SK-N-SH (cell line): ENCODE results near the gene LRP1-AS. TPM values are rescaled to one million over a fixed set of nuclear protein-coding genes. Genes with fewer than 3 reads are reported as not detected.

ENCODE experiments used
- CTCF ChIA-PET: fragments of 300-600, 350-600 bp; formaldehyde crosslinking; extraction: SDS; loops from one replicate; lab custom pipeline; 2021; lab: Yijun Ruan, JAX
- POLR2A ChIA-PET: fragments of 350-600 bp; sonication (Branson Sonifier 250); formaldehyde crosslinking; extraction: SDS; loops from one replicate; lab custom pipeline; 2020; ENCODE audit warnings: antibody characterized with exemption, inconsistent platforms; lab: Yijun Ruan, JAX
- DNase-seq: peaks from one replicate; pipeline ENCODE4 v3.0.0; 2012
- H2AFZ ChIP-seq: fragments of 200-600 bp; sonication (generic); 2 replicates; pipeline ENCODE4 v1.8.1; 2016; ENCODE audit warnings: antibody characterized with exemption, mild to moderate bottlenecking, low read depth
- H3F3A ChIP-seq: fragments of 200-600 bp; sonication (generic); replicated peaks from 2 replicates; pipeline ENCODE3; 2016; ENCODE audit warnings: antibody characterized with exemption, mild to moderate bottlenecking; ENCODE audit not compliant: insufficient read depth
- H3K27ac ChIP-seq, 2 experiments: fragments of 200-500 bp in 1 of 2; fragments of 200-600 bp in 1 of 2; sonication (Bioruptor generic) in 1 of 2; sonication (generic), shearing (Covaris generic) in 1 of 2; 2 replicates each; pipeline versions ENCODE4 v1.5.1 to v1.6.1; 2014 to 2016; ENCODE audit warnings: low read depth in 2 of 2, inconsistent platforms in 1 of 2, low read length in 1 of 2, mild to moderate bottlenecking in 1 of 2, mixed read lengths in 1 of 2
- H3K27me3 ChIP-seq: fragments of 200-600 bp; sonication (generic), shearing (Covaris generic); 2 replicates; pipeline ENCODE4 v1.6.1; 2016; ENCODE audit warnings: mixed run types; ENCODE audit not compliant: insufficient read depth
- H3K36me3 ChIP-seq, 2 experiments: fragments of 200-500 bp in 1 of 2; fragments of 200-600 bp in 1 of 2; sonication (Bioruptor generic) in 1 of 2; sonication (generic) in 1 of 2; replicated peaks in 1 of 2; 2 replicates each; pipeline versions ENCODE3 to v1.5.1; 2014 to 2016; ENCODE audit warnings: low read length in 1 of 2, mild to moderate bottlenecking in 1 of 2; ENCODE audit not compliant: insufficient read depth in 2 of 2, control insufficient read depth in 1 of 2
- H3K4me1 ChIP-seq, 2 experiments: fragments of 200-500 bp in 1 of 2; fragments of 200-600 bp in 1 of 2; sonication (Bioruptor generic) in 1 of 2; sonication (generic), shearing (Covaris generic) in 1 of 2; 2 replicates each; pipeline versions ENCODE4 v1.5.1 to v1.6.1; 2014 to 2016; ENCODE audit warnings: low read depth in 1 of 2, low read length in 1 of 2, mixed run types in 1 of 2; ENCODE audit not compliant: insufficient read depth in 2 of 2, control insufficient read depth in 1 of 2
- H3K4me2 ChIP-seq: fragments of 200-600 bp; sonication (generic), shearing (Covaris generic); 2 replicates; pipeline ENCODE4 v1.6.1; 2017; ENCODE audit warnings: mixed run types
- H3K4me3 ChIP-seq, 2 experiments: fragments of 200-500 bp in 1 of 2; fragments of 200-600 bp in 1 of 2; sonication (Bioruptor generic) in 1 of 2; sonication (generic), shearing (Covaris generic) in 1 of 2; 2 replicates each; pipeline versions ENCODE4 v1.5.1 to v1.8.1; 2014 to 2016; ENCODE audit warnings: low read depth in 2 of 2, inconsistent platforms in 1 of 2, low read length in 1 of 2, mild to moderate bottlenecking in 1 of 2, mixed read lengths in 1 of 2, moderate library complexity in 1 of 2
- H3K79me2 ChIP-seq: fragments of 200-600 bp; sonication (generic); 2 replicates; pipeline ENCODE4 v1.8.1; 2017; ENCODE audit warnings: mild to moderate bottlenecking; ENCODE audit not compliant: insufficient read depth
- H3K9ac ChIP-seq: fragments of 200-600 bp; sonication (generic); 2 replicates; pipeline ENCODE4 v1.6.1; 2017; ENCODE audit warnings: mixed run types
- H3K9me2 ChIP-seq: fragments of 200-600 bp; sonication (generic); 2 replicates; pipeline ENCODE4 v1.6.1; 2017; ENCODE audit warnings: mixed run types
- H3K9me3 ChIP-seq: fragments of 200-600 bp; sonication (generic); 2 replicates; pipeline ENCODE4 v1.6.1; 2017; ENCODE audit warnings: mixed run types, mild to moderate bottlenecking, moderate library complexity
- H4K20me1 ChIP-seq: fragments of 200-600 bp; sonication (generic); 2 replicates; pipeline ENCODE4 v1.6.1; 2017; ENCODE audit warnings: mild to moderate bottlenecking, mixed run types; ENCODE audit not compliant: insufficient read depth
- CHD2 ChIP-seq: fragments of 150-350 bp; IDR thresholded peaks from 2 replicates; pipeline ENCODE4 v1.6.1; 2018; ENCODE audit warnings: low read length; ENCODE audit not compliant: partially characterized antibody
- EP300 ChIP-seq, 2 experiments: IDR thresholded peaks; 2 replicates each; pipeline versions ENCODE4 v1.4.0 to v1.6.1; 2012; ENCODE audit warnings: borderline replicate concordance in 1 of 2, low read depth in 1 of 2, low read length in 1 of 2
- FOXJ3 ChIP-seq: sonication (generic); formaldehyde crosslinking; IDR thresholded peaks from 2 replicates; pipeline ENCODE4 v1.5.1; 2020; ENCODE audit warnings: mild to moderate bottlenecking, missing genetic modification reagents
- GABPA ChIP-seq: IDR thresholded peaks from 2 replicates; pipeline ENCODE4 v1.4.0; 2012; ENCODE audit warnings: low read depth, mild to moderate bottlenecking
- GATA2 ChIP-seq: sonication (generic); formaldehyde crosslinking; IDR thresholded peaks from 2 replicates; pipeline ENCODE4 v1.5.0; 2020; ENCODE audit warnings: mild to moderate bottlenecking, missing genetic modification reagents
- MEF2A ChIP-seq: IDR thresholded peaks from 2 replicates; pipeline ENCODE4 v1.4.0; 2012; ENCODE audit warnings: low read depth, borderline replicate concordance
- NFIC ChIP-seq: IDR thresholded peaks from 2 replicates; pipeline ENCODE4 v1.4.0; 2012; ENCODE audit warnings: borderline replicate concordance
- POLR2AphosphoS5 ChIP-seq: IDR thresholded peaks from 2 replicates; pipeline ENCODE4 v1.6.1; 2012; ENCODE audit warnings: low read depth, low read length
- RAD21 ChIP-seq: IDR thresholded peaks from 2 replicates; pipeline ENCODE4 v1.6.1; 2012; ENCODE audit warnings: mild to moderate bottlenecking, low read length
- RCOR1 ChIP-seq: fragments of 150-350 bp; IDR thresholded peaks from 2 replicates; pipeline ENCODE4 v1.6.1; 2017; ENCODE audit warnings: antibody characterized with exemption, low read length
- RXRA ChIP-seq: IDR thresholded peaks from 2 replicates; pipeline ENCODE4 v1.4.0; 2012; ENCODE audit warnings: low read depth, mild to moderate bottlenecking, borderline replicate concordance
- SMC3 ChIP-seq: IDR thresholded peaks from 2 replicates; pipeline ENCODE4 v1.6.1; 2012; ENCODE audit warnings: low read depth, low read length, improper control_type of control experiment
- TAF1 ChIP-seq: IDR thresholded peaks from 2 replicates; pipeline ENCODE4 v1.6.1; 2012; ENCODE audit warnings: low read depth, mild to moderate bottlenecking, low read length, moderate library complexity, borderline replicate concordance
- TEAD4 ChIP-seq: IDR thresholded peaks from 2 replicates; pipeline ENCODE4 v1.4.0; 2012; ENCODE audit warnings: mild to moderate bottlenecking, borderline replicate concordance; ENCODE audit not compliant: insufficient read depth
- WGBS: methylation state at CpG from one replicate; pipeline ENCODE4 v1.1.6; 2017; ENCODE audit warnings: low lambda C conversion rate; 5-methylcytosine and 5-hydroxymethylcytosine counted together
- polyA plus RNA-seq, 3 experiments: library from polyadenylated mRNA; depleted of rRNA; stranded (reverse); fragments of >200 nt; gene quantifications; 2 replicates each; pipeline ENCODE4 v1.2.3, GENCODE V29; 2012
- TF ChIP-seq, protein P1 (sequence below): IDR thresholded peaks from 2 replicates; pipeline ENCODE4 v1.4.0; 2012; ENCODE audit warnings: low read depth
- TF ChIP-seq, protein P2 (sequence below): fragments of 150-350 bp; IDR thresholded peaks from 2 replicates; pipeline ENCODE4 v1.6.1; 2016; ENCODE audit warnings: mild to moderate bottlenecking, low read depth, low read length
- TF ChIP-seq, protein P3 (sequence below): IDR thresholded peaks from 2 replicates; pipeline ENCODE4 v1.4.0; 2012; ENCODE audit warnings: low read depth, borderline replicate concordance

Gene LRP1-AS
- polyA plus RNA-seq, 1 of the 3 experiments (the other 2 are of a cell fraction): not detected

DNA sequence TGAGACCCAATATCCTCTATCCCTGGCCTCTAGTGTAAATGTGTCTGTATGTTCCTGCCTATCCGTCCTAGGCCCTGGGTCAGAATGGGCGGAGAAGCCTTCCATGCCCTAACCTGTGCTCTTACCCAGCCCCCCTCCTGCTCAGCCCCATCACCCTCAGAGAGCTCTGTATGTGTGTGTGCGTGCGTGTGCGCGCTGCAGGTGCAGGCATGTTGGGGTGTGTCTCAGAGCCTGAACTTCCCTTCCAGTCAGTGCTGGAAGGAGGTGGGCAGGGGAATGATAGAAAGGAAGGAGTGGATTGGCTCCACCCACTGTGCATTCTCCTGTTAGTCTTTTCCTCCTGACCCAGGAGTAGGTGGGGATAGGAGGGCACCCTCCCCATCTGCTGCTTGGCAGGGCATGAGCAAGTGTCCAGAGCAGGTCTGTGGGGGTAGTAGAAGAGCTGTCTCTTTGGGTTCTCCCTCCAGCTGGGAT, 51.3 kb downstream of the LRP1-AS start:
- Histone ChIP-seq H3K27me3 (no peaks in the 10 kb centered on the region), H3K4me3 (no peak overlapping the region), H3K79me2 (peaks cover 18% of the 10 kb centered on the region), H3K9me3 (no peaks in the 10 kb centered on the region), H3K4me2 (no peak overlapping the region), H2AFZ (no peak overlapping the region), H3K36me3 (peaks cover 24 to 42% of the 10 kb centered on the region in 2 experiments), H4K20me1 (peaks cover 27% of the 10 kb centered on the region), H3F3A (peaks cover 5% of the 10 kb centered on the region), H3K27ac (peak overlapping the region in 1 of 2 experiments; percentile 43; a peak in 1 of 4 replicates), H3K9me2 (no peaks in the 10 kb centered on the region), H3K4me1 (peaks cover 4 to 12% of the 10 kb centered on the region in 2 experiments; a peak in 2 of 4 replicates), H3K9ac (no peak overlapping the region)
- DNase-seq: peak; percentile 10
- ChIA-PET CTCF (interaction anchor here (0.9 to 23.2 kb wide), 6 partner anchors 16 to 88 kb away, joined by 4 to 339 read pairs (median 8); partner anchors contain the start of genes NEMP1 and STAT6), POLR2A (interaction anchor here (1.3 kb wide), 1 partner anchor 17 kb away, joined by 3 read pairs; the partner anchor contains the start of gene NEMP1)
- WGBS: over 99% methylated on average over 6 of the region's 6 CpGs
- TF ChIP-seq EP300 (IDR thresholded peaks at IDR 0.05; ENCODE audit: borderline replicate concordance in 1 of 2, low read depth in 1 of 2, low read length in 1 of 2) (no peak), TAF1 (no peak), CHD2 (no peak), MEF2A (no peak), FOXJ3 (no peak), SMC3 (no peak), RAD21 (no peak), TEAD4 (no peak), POLR2AphosphoS5 (no peak), RXRA (no peak)
- TF ChIP-seq, protein P1, sequence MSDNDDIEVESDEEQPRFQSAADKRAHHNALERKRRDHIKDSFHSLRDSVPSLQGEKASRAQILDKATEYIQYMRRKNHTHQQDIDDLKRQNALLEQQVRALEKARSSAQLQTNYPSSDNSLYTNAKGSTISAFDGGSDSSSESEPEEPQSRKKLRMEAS: no peak

DNA sequence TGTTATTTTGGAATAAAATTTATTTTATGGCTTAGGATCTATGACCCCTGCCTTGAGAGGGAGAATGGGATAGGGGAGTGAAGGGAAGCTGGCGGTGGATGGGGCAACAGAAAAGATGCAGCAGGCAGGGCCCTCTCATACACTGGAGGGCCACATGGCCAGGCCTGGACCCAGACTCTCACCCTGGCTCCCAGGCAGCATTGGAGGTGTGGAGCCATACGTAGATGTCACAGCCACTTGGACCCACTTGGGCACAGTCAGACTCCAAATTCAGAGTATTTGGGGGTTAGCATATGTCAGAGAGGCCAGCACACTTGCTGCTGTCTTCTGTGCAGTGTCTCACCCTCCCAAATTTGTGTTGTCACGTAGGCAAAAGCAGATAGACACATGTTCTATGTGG, 52.0 kb downstream of the LRP1-AS start:
- no peak overlapping the region for H3K4me3 ChIP-seq
- TF ChIP-seq, protein P2, sequence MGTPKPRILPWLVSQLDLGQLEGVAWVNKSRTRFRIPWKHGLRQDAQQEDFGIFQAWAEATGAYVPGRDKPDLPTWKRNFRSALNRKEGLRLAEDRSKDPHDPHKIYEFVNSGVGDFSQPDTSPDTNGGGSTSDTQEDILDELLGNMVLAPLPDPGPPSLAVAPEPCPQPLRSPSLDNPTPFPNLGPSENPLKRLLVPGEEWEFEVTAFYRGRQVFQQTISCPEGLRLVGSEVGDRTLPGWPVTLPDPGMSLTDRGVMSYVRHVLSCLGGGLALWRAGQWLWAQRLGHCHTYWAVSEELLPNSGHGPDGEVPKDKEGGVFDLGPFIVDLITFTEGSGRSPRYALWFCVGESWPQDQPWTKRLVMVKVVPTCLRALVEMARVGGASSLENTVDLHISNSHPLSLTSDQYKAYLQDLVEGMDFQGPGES: no peak
- TF ChIP-seq GATA2 (CRISPR knock-in tag) (no peak), NFIC (no peak), RCOR1 (no peak), GABPA (no peak)
- TF ChIP-seq, protein P3, sequence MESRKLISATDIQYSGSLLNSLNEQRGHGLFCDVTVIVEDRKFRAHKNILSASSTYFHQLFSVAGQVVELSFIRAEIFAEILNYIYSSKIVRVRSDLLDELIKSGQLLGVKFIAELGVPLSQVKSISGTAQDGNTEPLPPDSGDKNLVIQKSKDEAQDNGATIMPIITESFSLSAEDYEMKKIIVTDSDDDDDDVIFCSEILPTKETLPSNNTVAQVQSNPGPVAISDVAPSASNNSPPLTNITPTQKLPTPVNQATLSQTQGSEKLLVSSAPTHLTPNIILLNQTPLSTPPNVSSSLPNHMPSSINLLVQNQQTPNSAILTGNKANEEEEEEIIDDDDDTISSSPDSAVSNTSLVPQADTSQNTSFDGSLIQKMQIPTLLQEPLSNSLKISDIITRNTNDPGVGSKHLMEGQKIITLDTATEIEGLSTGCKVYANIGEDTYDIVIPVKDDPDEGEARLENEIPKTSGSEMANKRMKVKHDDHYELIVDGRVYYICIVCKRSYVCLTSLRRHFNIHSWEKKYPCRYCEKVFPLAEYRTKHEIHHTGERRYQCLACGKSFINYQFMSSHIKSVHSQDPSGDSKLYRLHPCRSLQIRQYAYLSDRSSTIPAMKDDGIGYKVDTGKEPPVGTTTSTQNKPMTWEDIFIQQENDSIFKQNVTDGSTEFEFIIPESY: no peak
- H3K79me2 ChIP-seq: peaks cover 25% of the 10 kb centered on the region
- no peaks in the 10 kb centered on the region for H3K9me3 ChIP-seq
- no peak overlapping the region for H3K4me2 ChIP-seq
- peaks cover 33% of the 10 kb centered on the region for H4K20me1 ChIP-seq
- no peaks in the 10 kb centered on the region for H3K27me3 ChIP-seq
- 96% methylated on average over 2 of the region's 3 CpGs for WGBS
- CTCF ChIA-PET: interaction anchor here (2.1 to 23.2 kb wide), 3 partner anchors 16 to 29 kb away, joined by 7 to 339 read pairs (median 52); partner anchors contain the start of genes NEMP1 and STAT6
- no peak overlapping the region for H3K9ac ChIP-seq
- H3K9me2 ChIP-seq: no peaks in the 10 kb centered on the region
- POLR2A ChIA-PET: interaction anchor here (1.3 kb wide), 1 partner anchor 17 kb away, joined by 3 read pairs; the partner anchor contains the start of gene NEMP1
- peaks cover 9 to 18% of the 10 kb centered on the region in 2 experiments; a peak in 2 of 4 replicates for H3K4me1 ChIP-seq
- peaks cover 5% of the 10 kb centered on the region for H3F3A ChIP-seq
- no peak overlapping the region; a peak in 2 of 4 replicates for H3K27ac ChIP-seq
- peak; percentile 4 for DNase-seq
- H2AFZ ChIP-seq: no peak overlapping the region
- H3K36me3 ChIP-seq: peaks cover 28 to 46% of the 10 kb centered on the region in 2 experiments
